Ishikawa (cell line): ENCODE measurements around the gene GALNT14.

Source experiments
- CEBPB ChIP-seq: IDR thresholded peaks from 2 replicates; pipeline ENCODE4 v1.6.1; 2012
- CREB1 ChIP-seq: IDR thresholded peaks from 2 replicates; pipeline ENCODE4 v1.6.1; 2012; ENCODE audit warnings: low read depth
- EGR1 ChIP-seq: IDR thresholded peaks from 2 replicates; pipeline ENCODE4 v1.6.1; 2012
- EP300 ChIP-seq: IDR thresholded peaks from 2 replicates; pipeline ENCODE4 v1.6.1; 2012; ENCODE audit warnings: borderline replicate concordance
- FOXM1 ChIP-seq: IDR thresholded peaks from 2 replicates; pipeline ENCODE4 v1.6.1; 2012; ENCODE audit warnings: low read depth, borderline replicate concordance
- NFIC ChIP-seq: IDR thresholded peaks from 2 replicates; pipeline ENCODE4 v1.6.1; 2012
- RAD21 ChIP-seq: IDR thresholded peaks from 2 replicates; pipeline ENCODE4 v1.6.1; 2012; ENCODE audit warnings: low read depth
- TAF1 ChIP-seq: IDR thresholded peaks from 2 replicates; pipeline ENCODE4 v1.6.1; 2012; ENCODE audit warnings: low read depth, mild to moderate bottlenecking
- TCF12 ChIP-seq: IDR thresholded peaks from 2 replicates; pipeline ENCODE4 v1.6.1; 2012; ENCODE audit warnings: low read depth
- TEAD4 ChIP-seq: IDR thresholded peaks from 2 replicates; pipeline ENCODE4 v1.6.1; 2012
- USF1 ChIP-seq: IDR thresholded peaks from 2 replicates; pipeline ENCODE4 v1.6.1; 2012
- YY1 ChIP-seq: IDR thresholded peaks from 2 replicates; pipeline ENCODE4 v1.6.1; 2012; ENCODE audit warnings: low read depth
- ZBTB7A ChIP-seq: IDR thresholded peaks from 2 replicates; pipeline ENCODE4 v1.6.1; 2012; ENCODE audit warnings: low read depth
- TF ChIP-seq, protein P1 (sequence below): IDR thresholded peaks from 2 replicates; pipeline ENCODE4 v1.6.1; 2012; ENCODE audit warnings: low read depth, mild to moderate bottlenecking
- TF ChIP-seq, protein P2 (sequence below): IDR thresholded peaks from 2 replicates; pipeline ENCODE4 v1.6.1; 2012

Gene GALNT14

GRCh38 chr2:30936977-30937376 is 201.3 kb downstream of the GALNT14 start:
- TF ChIP-seq ZBTB7A (no peak), CEBPB (no peak), YY1 (no peak), TCF12 (no peak), USF1 (no peak), TAF1 (no peak), RAD21 (no peak), NFIC (no peak), TEAD4 (no peak), EGR1 (no peak), FOXM1 (no peak), CREB1 (no peak), EP300 (no peak)
- TF ChIP-seq, protein P1, sequence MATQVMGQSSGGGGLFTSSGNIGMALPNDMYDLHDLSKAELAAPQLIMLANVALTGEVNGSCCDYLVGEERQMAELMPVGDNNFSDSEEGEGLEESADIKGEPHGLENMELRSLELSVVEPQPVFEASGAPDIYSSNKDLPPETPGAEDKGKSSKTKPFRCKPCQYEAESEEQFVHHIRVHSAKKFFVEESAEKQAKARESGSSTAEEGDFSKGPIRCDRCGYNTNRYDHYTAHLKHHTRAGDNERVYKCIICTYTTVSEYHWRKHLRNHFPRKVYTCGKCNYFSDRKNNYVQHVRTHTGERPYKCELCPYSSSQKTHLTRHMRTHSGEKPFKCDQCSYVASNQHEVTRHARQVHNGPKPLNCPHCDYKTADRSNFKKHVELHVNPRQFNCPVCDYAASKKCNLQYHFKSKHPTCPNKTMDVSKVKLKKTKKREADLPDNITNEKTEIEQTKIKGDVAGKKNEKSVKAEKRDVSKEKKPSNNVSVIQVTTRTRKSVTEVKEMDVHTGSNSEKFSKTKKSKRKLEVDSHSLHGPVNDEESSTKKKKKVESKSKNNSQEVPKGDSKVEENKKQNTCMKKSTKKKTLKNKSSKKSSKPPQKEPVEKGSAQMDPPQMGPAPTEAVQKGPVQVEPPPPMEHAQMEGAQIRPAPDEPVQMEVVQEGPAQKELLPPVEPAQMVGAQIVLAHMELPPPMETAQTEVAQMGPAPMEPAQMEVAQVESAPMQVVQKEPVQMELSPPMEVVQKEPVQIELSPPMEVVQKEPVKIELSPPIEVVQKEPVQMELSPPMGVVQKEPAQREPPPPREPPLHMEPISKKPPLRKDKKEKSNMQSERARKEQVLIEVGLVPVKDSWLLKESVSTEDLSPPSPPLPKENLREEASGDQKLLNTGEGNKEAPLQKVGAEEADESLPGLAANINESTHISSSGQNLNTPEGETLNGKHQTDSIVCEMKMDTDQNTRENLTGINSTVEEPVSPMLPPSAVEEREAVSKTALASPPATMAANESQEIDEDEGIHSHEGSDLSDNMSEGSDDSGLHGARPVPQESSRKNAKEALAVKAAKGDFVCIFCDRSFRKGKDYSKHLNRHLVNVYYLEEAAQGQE = no peak
- TF ChIP-seq, protein P2, sequence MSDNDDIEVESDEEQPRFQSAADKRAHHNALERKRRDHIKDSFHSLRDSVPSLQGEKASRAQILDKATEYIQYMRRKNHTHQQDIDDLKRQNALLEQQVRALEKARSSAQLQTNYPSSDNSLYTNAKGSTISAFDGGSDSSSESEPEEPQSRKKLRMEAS = no peak

- TF ChIP-seq YY1 = no peak
- TF ChIP-seq USF1 = no peak
Observed at GRCh38 chr2:30935795-30936194, 202.4 kb downstream of the GALNT14 start.

DNA sequence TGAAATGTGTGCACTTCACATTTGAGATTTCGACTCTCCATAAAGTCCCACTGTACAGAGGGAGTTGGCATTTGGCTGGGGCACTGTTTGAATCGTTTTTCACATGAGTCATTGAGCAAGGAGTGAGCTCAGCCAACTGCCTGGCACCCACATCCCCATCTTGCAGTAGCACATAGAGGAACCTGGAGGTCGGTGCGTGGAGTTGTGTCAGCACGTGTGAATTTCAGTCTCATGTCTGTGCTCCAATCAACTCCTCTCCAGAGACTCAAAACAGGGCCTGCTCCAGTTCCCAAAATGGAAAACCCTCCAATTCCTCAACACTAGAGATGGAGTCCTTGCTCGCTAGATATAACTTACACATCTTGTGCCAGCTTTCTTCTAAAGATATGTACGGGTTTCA is 204.2 kb downstream of the GALNT14 start:
- TF ChIP-seq TEAD4 (no peak), TAF1 (no peak), ZBTB7A (no peak), EP300 (no peak)

DNA sequence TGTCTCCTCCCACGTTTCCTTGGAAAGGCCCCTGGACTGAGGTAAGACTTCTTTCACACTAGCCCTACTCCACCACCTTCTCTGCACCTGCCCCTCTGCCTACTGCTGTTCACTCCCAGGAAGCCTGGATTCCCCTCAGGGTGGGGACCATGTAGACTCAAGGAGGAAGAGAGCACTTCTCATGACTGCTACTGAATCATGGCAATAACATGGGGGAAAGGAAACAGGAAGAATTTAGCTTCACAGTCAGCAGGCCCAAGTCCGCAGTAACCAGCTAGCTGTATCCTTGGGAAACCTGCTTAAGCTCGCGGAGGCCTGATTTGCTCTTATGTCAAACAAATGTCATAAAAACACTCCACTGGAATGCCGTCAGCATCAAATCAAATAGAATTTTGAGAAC is 204.7 kb downstream of the GALNT14 start:
- TF ChIP-seq NFIC (no peak), FOXM1 (no peak), EP300 (no peak), USF1 (no peak), TEAD4 (no peak), TCF12 (no peak), EGR1 (no peak)
- TF ChIP-seq, protein P1 = no peak
- TF ChIP-seq, protein P2 = no peak

DNA sequence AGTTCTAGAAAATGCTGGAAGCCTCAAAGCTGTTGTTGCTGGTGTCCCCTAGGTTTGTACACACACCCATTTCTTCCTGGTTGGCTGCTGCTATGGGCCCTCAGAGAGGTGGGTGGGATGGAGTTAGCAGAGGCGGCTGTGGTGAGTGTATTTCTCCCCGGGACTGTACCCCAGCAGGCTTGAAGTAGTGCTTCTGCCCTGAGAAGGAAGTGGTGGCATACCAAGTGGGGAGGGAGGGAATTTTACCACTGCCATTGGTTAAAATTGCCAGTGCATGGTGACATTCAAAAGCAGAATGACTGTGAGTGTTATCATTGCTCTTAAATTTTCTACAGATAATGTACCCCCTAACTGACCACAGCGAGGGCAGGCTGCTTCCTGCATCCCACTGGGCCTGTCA is 205.4 kb downstream of the GALNT14 start:
- TF ChIP-seq RAD21 (no peak), ZBTB7A (no peak), EGR1 (no peak), CREB1 (no peak), TEAD4 (no peak), CEBPB (no peak), FOXM1 (no peak), TCF12 (no peak), TAF1 (no peak), YY1 (no peak), EP300 (no peak), NFIC (no peak), USF1 (no peak)
- TF ChIP-seq, protein P2 = no peak
- TF ChIP-seq, protein P1 = no peak
